ENCODE data around the gene SVBP.

SVBP gene

GRCh38 chr1:42832641-42833240, 15.5 kb upstream of the SVBP start:
- H3K27ac ChIP-seq (ENCODE audit: poor library complexity, severe bottlenecking): no peak overlapping the region
- H3K9me3 ChIP-seq (ENCODE audit: severe bottlenecking): no peaks in the 10 kb centered on the region
- ATAC-seq (ENCODE audit: low read depth) (no peak), DNase-seq (ENCODE audit: low spot score) (no peak)
- no peaks in the 10 kb centered on the region for H3K27me3 ChIP-seq (ENCODE audit: insufficient read depth, poor library complexity, severe bottlenecking)
- no peaks in the 10 kb centered on the region for H3K36me3 ChIP-seq (ENCODE audit: low read depth)
- no peak for TF ChIP-seq CTCF (IDR thresholded peaks at IDR 0.05; ENCODE audit: poor library complexity, severe bottlenecking)
- no peaks in the 10 kb centered on the region for H3K4me1 ChIP-seq (ENCODE audit: insufficient read depth, poor library complexity, severe bottlenecking)
- H3K4me3 ChIP-seq (ENCODE audit: severe bottlenecking): no peak overlapping the region

GRCh38 chr1:42831273-42831672, 14.1 kb upstream of the SVBP start:
- TF ChIP-seq CTCF (IDR thresholded peaks at IDR 0.05; ENCODE audit: poor library complexity, severe bottlenecking): no peak
- no peaks in the 10 kb centered on the region for H3K4me1 ChIP-seq (ENCODE audit: insufficient read depth, poor library complexity, severe bottlenecking)
- no peak for ATAC-seq (ENCODE audit: low read depth)
- DNase-seq (ENCODE audit: low spot score): no peak
- H3K27me3 ChIP-seq (ENCODE audit: insufficient read depth, poor library complexity, severe bottlenecking): no peaks in the 10 kb centered on the region
- no peaks in the 10 kb centered on the region for H3K9me3 ChIP-seq (ENCODE audit: severe bottlenecking)
- no peak overlapping the region for H3K27ac ChIP-seq (ENCODE audit: poor library complexity, severe bottlenecking)
- no peaks in the 10 kb centered on the region for H3K36me3 ChIP-seq (ENCODE audit: low read depth)
- H3K4me3 ChIP-seq (ENCODE audit: severe bottlenecking): no peak overlapping the region

DNA sequence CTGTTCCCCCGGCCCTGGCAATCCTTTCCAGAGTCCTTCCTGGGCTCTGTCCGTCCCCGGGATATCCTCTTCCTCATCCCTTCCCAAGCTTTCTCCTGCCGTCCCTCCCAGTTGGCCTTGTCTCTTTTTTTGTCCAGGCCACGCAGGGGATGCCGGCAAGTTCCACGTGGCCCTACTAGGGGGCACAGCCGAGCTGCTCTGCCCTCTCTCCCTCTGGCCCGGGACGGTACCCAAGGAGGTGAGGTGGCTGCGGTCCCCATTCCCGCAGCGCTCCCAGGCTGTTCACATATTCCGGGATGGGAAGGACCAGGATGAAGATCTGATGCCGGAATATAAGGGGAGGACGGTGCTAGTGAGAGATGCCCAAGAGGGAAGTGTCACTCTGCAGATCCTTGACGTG, 13.4 kb upstream of the SVBP start:
- no peaks in the 10 kb centered on the region for H3K9me3 ChIP-seq (ENCODE audit: severe bottlenecking)
- no peaks in the 10 kb centered on the region for H3K4me1 ChIP-seq (ENCODE audit: insufficient read depth, poor library complexity, severe bottlenecking)
- H3K27ac ChIP-seq (ENCODE audit: poor library complexity, severe bottlenecking): no peak overlapping the region
- ATAC-seq (ENCODE audit: low read depth) (no peak), DNase-seq (ENCODE audit: low spot score) (no peak)
- no peaks in the 10 kb centered on the region for H3K36me3 ChIP-seq (ENCODE audit: low read depth)
- TF ChIP-seq CTCF (IDR thresholded peaks at IDR 0.05; ENCODE audit: poor library complexity, severe bottlenecking): no peak
- no peak overlapping the region for H3K4me3 ChIP-seq (ENCODE audit: severe bottlenecking)
- H3K27me3 ChIP-seq (ENCODE audit: insufficient read depth, poor library complexity, severe bottlenecking): no peaks in the 10 kb centered on the region

- Histone ChIP-seq H3K4me1 (ENCODE audit: insufficient read depth, poor library complexity, severe bottlenecking) (no peaks in the 10 kb centered on the region), H3K27ac (ENCODE audit: poor library complexity, severe bottlenecking) (no peak overlapping the region), H3K36me3 (ENCODE audit: low read depth) (no peaks in the 10 kb centered on the region), H3K27me3 (ENCODE audit: insufficient read depth, poor library complexity, severe bottlenecking) (no peaks in the 10 kb centered on the region), H3K9me3 (ENCODE audit: severe bottlenecking) (no peaks in the 10 kb centered on the region), H3K4me3 (ENCODE audit: severe bottlenecking) (no peak overlapping the region)
- DNase-seq (ENCODE audit: low spot score): no peak
- no peak; the same call in 2 of the 3 replicates for ATAC-seq (ENCODE audit: low read depth)
- no peak for TF ChIP-seq CTCF (IDR thresholded peaks at IDR 0.05; ENCODE audit: poor library complexity, severe bottlenecking)
Measured at GRCh38 chr1:42825036-42825851, 8.0 kb upstream of the SVBP start.

All from RWPE2 (cell line).